Activated CD8-positive, alpha-beta memory T cell treated with anti-CD3 and anti-CD28 coated beads, Interleukin-2, amount 50 U/mL, for 24 hours (primary cell): ENCODE measurements around the gene MTHFD1.
A peak's percentile ranks its signal among the peaks of the same experiment; 100 is the strongest.
"Not testable (repeated sequence)": the region's sequence is repeated elsewhere in the genome, so short reads cannot be mapped to it uniquely, and the experiment has no call there.

Source experiments
- DNase-seq: peaks from one replicate; pipeline ENCODE4 v3.0.0-alpha.2; 2020; ENCODE audit errors: extremely low read depth

Gene MTHFD1

GRCh38 chr14:64387782-64388532, at the start of gene MTHFD1:
Gene MTHFD1 (plus strand): TSS chr14:64388353. CDS start chr14:64388428, 75 bp downstream.
- peak; percentile 91 for DNase-seq

GRCh38 chr14:64338616-64339316, 49.4 kb upstream of the MTHFD1 start:
- peak; percentile 78 for DNase-seq

- DNase-seq = no peak
These were observed 47.5 kb upstream of the MTHFD1 start for GRCh38 chr14:64340560-64341196.

- no peak for DNase-seq
These were observed 40.4 kb upstream of the MTHFD1 start for GRCh38 chr14:64347748-64348147.

- no peak for DNase-seq
These were observed 38.2 kb upstream of the MTHFD1 start for GRCh38 chr14:64349741-64350490.

- no peak for DNase-seq
These were observed 24.8 kb upstream of the MTHFD1 start for GRCh38 chr14:64363265-64363846.

GRCh38 chr14:64364907-64365306, 23.2 kb upstream of the MTHFD1 start:
- no peak for DNase-seq

- DNase-seq = not testable (repeated sequence)
These were observed 22.7 kb upstream of the MTHFD1 start for GRCh38 chr14:64365358-64365889.

GRCh38 chr14:64369201-64369600, 19.0 kb upstream of the MTHFD1 start:
- no peak for DNase-seq

GRCh38 chr14:64387232-64387781, 846 bp upstream of the MTHFD1 start:
- DNase-seq = no peak

GRCh38 chr14:64388533-64389285, 556 bp downstream of the MTHFD1 start:
- no peak for DNase-seq

GRCh38 chr14:64391113-64391725, 3.1 kb downstream of the MTHFD1 start:
- no peak for DNase-seq

GRCh38 chr14:64391986-64392385, 3.8 kb downstream of the MTHFD1 start:
- DNase-seq = no peak

- not testable (repeated sequence) for DNase-seq
These were observed 5.1 kb downstream of the MTHFD1 start for GRCh38 chr14:64393189-64393726.

- no peak for DNase-seq
These were observed 6.3 kb downstream of the MTHFD1 start for GRCh38 chr14:64394423-64394822.

GRCh38 chr14:64394977-64395633, 7.0 kb downstream of the MTHFD1 start:
- DNase-seq = no peak

GRCh38 chr14:64400829-64401459, 12.8 kb downstream of the MTHFD1 start:
- DNase-seq = no peak

GRCh38 chr14:64401949-64402348, 13.8 kb downstream of the MTHFD1 start:
- no peak for DNase-seq

GRCh38 chr14:64405295-64405694, 17.1 kb downstream of the MTHFD1 start:
- DNase-seq = no peak
